Placental pericyte (primary cell): ENCODE measurements around the gene CMAS. TPM values are rescaled to one million over a fixed set of nuclear protein-coding genes. Genes with fewer than 3 reads are reported as not detected.

Experiments
- total RNA-seq: library from RNA; depleted of rRNA; stranded (reverse); fragments of >200 nt; gene quantifications from 2 replicates; pipeline ENCODE4 v1.2.3, GENCODE V29; 2012

CMAS gene
- total RNA-seq, result 15.8 and 20.9 TPM in 2 replicates

GRCh38 chr12:22046090-22046967 is at the start of gene CMAS:
TSS of gene CMAS (plus strand) at chr12:22046218. CDS start at chr12:22046304, 86 bp downstream.

Other genes starting within 250 kb of the CMAS start
- 0.22 and 0.72 TPM in 2 replicates for gene ABCC9, start 104.8 kb upstream of the CMAS start, total RNA-seq